Liver (tissue), 3 donors: Measurements from ENCODE around the gene ZNF222.

ENCODE experiments used
- NR2F2 ChIP-seq: IDR thresholded peaks from 2 replicates; pipeline ENCODE4 v1.6.1; 2016; ENCODE audit warnings: antibody characterized with exemption
- RAD21 ChIP-seq, 2 donors: IDR thresholded peaks; 2 replicates each; pipeline ENCODE4 v1.6.1; 2016; ENCODE audit warnings: antibody characterized with exemption in 2 of 2, mild to moderate bottlenecking in 2 of 2
- SP1 ChIP-seq: IDR thresholded peaks from 2 replicates; pipeline ENCODE4 v1.6.1; 2018; ENCODE audit warnings: antibody characterized with exemption, mild to moderate bottlenecking
- TAF1 ChIP-seq: conservative IDR thresholded peaks from 2 replicates; pipeline ENCODE4 v1.6.1; 2016; ENCODE audit warnings: antibody characterized with exemption, mild to moderate bottlenecking
- YY1 ChIP-seq: IDR thresholded peaks from 2 replicates; pipeline ENCODE4 v1.6.1; 2016; ENCODE audit warnings: antibody characterized with exemption, mild to moderate bottlenecking
- TF ChIP-seq, protein P1 (sequence below): fragments of 150-350 bp; IDR thresholded peaks from 2 replicates; pipeline ENCODE4 v1.5.1; 2017; ENCODE audit warnings: improper control_type of control experiment, low read depth, low read length; ENCODE audit not compliant: missing input control
- TF ChIP-seq, protein P2 (sequence below): IDR thresholded peaks from 2 replicates; pipeline ENCODE4 v1.6.1; 2016; ENCODE audit warnings: antibody characterized with exemption
- TF ChIP-seq, protein P3 (sequence below): IDR thresholded peaks from 2 replicates; pipeline ENCODE4 v1.6.1; 2016; ENCODE audit warnings: antibody characterized with exemption
- TF ChIP-seq, protein P4 (sequence below): IDR thresholded peaks from 2 replicates; pipeline ENCODE4 v1.6.1; 2016; ENCODE audit warnings: antibody characterized with exemption, mild to moderate bottlenecking
- TF ChIP-seq, protein P5 (sequence below): IDR thresholded peaks from 2 replicates; pipeline ENCODE4 v1.6.1; 2016; ENCODE audit warnings: antibody characterized with exemption
- donor health status: healthy.
- donor health status: healthy.

DNA sequence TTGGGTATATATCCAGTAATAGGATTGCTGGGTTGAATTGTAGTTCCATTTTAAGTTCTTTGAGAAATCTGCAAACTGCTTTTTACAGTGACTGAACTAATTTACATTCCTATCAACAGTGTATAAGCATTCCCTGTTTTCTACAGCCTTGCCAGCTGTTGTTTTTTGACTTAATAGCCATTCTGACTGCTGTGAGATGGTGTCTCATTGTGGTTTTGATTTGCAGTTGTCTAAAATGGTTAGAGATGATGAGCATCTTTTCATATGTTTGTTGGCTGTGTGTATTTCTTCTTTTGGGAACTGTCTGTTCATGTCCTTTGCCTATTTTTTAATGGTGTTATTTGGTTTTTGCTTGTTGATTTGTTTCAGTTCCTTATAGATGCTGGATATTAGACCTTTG is 4.0 kb upstream of the ZNF222 start:
- TF ChIP-seq, protein P1, sequence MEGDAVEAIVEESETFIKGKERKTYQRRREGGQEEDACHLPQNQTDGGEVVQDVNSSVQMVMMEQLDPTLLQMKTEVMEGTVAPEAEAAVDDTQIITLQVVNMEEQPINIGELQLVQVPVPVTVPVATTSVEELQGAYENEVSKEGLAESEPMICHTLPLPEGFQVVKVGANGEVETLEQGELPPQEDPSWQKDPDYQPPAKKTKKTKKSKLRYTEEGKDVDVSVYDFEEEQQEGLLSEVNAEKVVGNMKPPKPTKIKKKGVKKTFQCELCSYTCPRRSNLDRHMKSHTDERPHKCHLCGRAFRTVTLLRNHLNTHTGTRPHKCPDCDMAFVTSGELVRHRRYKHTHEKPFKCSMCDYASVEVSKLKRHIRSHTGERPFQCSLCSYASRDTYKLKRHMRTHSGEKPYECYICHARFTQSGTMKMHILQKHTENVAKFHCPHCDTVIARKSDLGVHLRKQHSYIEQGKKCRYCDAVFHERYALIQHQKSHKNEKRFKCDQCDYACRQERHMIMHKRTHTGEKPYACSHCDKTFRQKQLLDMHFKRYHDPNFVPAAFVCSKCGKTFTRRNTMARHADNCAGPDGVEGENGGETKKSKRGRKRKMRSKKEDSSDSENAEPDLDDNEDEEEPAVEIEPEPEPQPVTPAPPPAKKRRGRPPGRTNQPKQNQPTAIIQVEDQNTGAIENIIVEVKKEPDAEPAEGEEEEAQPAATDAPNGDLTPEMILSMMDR = no peak
- TF ChIP-seq RAD21 (IDR thresholded peaks at IDR 0.05) (no peak), TAF1 (no peak), SP1 (no peak), YY1 (no peak), NR2F2 (no peak)
- TF ChIP-seq, protein P2, sequence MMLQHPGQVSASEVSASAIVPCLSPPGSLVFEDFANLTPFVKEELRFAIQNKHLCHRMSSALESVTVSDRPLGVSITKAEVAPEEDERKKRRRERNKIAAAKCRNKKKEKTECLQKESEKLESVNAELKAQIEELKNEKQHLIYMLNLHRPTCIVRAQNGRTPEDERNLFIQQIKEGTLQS = no peak
- TF ChIP-seq, protein P3, sequence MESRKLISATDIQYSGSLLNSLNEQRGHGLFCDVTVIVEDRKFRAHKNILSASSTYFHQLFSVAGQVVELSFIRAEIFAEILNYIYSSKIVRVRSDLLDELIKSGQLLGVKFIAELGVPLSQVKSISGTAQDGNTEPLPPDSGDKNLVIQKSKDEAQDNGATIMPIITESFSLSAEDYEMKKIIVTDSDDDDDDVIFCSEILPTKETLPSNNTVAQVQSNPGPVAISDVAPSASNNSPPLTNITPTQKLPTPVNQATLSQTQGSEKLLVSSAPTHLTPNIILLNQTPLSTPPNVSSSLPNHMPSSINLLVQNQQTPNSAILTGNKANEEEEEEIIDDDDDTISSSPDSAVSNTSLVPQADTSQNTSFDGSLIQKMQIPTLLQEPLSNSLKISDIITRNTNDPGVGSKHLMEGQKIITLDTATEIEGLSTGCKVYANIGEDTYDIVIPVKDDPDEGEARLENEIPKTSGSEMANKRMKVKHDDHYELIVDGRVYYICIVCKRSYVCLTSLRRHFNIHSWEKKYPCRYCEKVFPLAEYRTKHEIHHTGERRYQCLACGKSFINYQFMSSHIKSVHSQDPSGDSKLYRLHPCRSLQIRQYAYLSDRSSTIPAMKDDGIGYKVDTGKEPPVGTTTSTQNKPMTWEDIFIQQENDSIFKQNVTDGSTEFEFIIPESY = no peak
- TF ChIP-seq, protein P4, sequence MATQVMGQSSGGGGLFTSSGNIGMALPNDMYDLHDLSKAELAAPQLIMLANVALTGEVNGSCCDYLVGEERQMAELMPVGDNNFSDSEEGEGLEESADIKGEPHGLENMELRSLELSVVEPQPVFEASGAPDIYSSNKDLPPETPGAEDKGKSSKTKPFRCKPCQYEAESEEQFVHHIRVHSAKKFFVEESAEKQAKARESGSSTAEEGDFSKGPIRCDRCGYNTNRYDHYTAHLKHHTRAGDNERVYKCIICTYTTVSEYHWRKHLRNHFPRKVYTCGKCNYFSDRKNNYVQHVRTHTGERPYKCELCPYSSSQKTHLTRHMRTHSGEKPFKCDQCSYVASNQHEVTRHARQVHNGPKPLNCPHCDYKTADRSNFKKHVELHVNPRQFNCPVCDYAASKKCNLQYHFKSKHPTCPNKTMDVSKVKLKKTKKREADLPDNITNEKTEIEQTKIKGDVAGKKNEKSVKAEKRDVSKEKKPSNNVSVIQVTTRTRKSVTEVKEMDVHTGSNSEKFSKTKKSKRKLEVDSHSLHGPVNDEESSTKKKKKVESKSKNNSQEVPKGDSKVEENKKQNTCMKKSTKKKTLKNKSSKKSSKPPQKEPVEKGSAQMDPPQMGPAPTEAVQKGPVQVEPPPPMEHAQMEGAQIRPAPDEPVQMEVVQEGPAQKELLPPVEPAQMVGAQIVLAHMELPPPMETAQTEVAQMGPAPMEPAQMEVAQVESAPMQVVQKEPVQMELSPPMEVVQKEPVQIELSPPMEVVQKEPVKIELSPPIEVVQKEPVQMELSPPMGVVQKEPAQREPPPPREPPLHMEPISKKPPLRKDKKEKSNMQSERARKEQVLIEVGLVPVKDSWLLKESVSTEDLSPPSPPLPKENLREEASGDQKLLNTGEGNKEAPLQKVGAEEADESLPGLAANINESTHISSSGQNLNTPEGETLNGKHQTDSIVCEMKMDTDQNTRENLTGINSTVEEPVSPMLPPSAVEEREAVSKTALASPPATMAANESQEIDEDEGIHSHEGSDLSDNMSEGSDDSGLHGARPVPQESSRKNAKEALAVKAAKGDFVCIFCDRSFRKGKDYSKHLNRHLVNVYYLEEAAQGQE = no peak
- TF ChIP-seq, protein P5, sequence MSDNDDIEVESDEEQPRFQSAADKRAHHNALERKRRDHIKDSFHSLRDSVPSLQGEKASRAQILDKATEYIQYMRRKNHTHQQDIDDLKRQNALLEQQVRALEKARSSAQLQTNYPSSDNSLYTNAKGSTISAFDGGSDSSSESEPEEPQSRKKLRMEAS = no peak
